Measurements from ENCODE around the gene BOD1L1.

The BOD1L1 gene

GRCh38 chr4:13538427-13538973 lies 89.0 kb downstream of the BOD1L1 start:
- DNase-seq = no peak

DNA sequence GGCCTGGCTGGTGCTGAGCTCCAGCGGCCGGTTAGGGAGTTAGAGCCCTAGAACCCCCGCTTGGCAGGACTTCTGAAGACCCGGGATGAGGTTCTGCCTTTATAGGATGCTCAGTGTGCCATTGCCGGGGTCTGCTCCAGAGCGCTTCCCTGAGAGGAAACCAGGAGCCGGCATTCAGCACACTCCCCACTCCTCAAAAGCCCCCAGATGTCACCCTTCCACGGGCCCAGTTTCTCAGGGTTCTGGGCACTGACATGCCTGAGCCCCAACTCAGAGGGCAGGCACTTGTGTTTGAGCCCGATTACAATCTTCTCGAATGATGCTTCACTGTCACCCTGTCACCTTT lies 89.7 kb downstream of the BOD1L1 start:
- DNase-seq = no peak

DNA sequence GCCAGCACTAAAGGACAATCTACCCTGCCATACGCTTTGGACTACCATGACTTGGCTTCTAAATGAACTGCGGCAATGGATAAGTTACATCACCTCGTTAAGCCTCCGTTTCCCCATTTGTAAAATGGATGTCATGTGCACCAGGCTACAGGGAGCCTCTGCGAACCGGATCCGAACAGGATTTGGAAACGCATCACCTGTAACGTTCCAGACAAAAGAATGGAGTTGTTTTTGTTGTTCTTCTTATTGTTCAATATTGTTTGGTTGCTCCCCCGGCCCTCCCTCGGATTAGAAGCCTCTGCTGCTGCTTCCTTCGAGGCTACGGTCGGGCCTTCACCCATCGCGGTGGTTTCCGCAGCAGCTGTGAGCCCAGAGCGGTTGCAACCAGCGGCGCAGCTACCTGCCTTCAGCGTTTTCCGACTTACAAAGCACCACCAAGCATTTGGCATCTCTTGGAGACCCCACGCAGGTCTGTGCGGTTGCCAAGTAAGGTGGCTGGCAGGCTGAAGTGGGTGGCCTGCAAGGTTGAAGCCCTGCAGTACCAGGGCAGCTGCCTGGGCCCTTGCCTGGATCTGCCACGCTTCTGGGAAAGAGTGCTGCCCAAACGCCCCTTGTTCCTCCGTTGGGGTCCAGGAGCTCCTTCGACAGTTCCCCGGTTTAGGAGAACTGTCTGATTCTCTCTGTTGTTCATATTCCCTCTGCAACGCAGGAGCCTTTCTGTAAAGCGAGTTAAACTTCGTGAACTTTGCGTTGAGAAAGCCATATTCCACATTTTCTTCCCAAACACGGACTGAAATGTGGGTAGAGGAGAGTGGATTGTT lies 90.3 kb downstream of the BOD1L1 start:
- no peak for DNase-seq

- DNase-seq = no peak
Measured at GRCh38 chr4:13536607-13537006, 90.9 kb downstream of the BOD1L1 start.

- no peak for DNase-seq
Measured at GRCh38 chr4:13535708-13536361, 91.7 kb downstream of the BOD1L1 start.

DNA sequence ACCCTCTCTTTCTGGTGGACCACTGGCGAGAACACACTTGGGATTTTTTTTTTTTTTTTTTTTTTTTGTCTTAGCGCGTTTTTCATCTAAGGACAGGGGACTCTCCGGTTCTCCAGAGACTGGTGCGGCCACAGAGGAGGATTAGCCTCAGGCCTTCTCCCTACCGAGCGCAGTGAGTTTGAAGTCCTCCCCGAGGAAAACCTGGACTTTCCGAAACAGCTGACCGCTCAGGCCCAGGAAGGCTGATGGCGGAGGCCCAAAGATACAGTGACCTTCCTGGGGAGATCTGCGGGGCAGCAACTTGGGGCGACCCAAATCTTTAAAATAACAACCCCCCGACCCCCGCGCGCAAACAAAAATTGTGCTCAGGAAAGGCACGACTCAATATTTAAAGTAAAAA lies 92.4 kb downstream of the BOD1L1 start:
- no peak for DNase-seq

GRCh38 chr4:13534344-13535063 lies 93.0 kb downstream of the BOD1L1 start:
- no peak for DNase-seq

DNA sequence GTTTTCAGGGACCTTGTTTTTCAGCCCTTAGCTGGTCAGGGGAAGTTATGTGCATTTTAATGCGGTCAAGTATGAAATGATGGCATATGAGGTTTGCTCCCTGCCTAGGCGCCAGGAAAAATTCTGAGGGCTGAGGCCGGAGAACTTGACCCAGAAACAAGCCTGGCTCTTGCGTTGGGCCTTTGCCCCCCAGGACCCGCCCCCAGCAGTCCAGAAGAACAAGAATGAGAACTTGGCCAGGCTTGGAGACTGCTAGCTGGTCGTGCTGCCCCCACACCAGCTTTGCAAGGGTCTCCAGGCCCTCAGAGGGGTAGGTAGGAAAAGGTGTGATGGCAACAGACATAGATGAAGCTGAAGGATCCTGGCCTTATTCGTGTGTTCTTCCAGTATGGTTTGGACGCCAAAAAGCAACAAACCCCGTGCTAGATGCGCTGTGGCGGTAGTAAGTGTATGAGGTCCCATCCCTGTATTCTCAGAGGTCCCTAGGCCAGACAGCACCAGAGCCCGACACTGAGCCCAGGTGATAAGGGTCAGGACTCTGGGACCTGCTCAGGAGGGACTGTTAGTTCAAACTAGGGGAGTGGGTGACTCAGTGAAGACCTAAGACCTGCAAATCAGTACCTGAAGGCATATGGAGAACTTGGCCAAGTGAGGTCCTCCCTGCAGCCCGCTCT lies 93.7 kb downstream of the BOD1L1 start:
- no peak for DNase-seq

- DNase-seq = no peak
Measured at GRCh38 chr4:13531625-13531998, 95.9 kb downstream of the BOD1L1 start.

GRCh38 chr4:13530823-13531624 lies 96.5 kb downstream of the BOD1L1 start:
- DNase-seq = no peak

DNA sequence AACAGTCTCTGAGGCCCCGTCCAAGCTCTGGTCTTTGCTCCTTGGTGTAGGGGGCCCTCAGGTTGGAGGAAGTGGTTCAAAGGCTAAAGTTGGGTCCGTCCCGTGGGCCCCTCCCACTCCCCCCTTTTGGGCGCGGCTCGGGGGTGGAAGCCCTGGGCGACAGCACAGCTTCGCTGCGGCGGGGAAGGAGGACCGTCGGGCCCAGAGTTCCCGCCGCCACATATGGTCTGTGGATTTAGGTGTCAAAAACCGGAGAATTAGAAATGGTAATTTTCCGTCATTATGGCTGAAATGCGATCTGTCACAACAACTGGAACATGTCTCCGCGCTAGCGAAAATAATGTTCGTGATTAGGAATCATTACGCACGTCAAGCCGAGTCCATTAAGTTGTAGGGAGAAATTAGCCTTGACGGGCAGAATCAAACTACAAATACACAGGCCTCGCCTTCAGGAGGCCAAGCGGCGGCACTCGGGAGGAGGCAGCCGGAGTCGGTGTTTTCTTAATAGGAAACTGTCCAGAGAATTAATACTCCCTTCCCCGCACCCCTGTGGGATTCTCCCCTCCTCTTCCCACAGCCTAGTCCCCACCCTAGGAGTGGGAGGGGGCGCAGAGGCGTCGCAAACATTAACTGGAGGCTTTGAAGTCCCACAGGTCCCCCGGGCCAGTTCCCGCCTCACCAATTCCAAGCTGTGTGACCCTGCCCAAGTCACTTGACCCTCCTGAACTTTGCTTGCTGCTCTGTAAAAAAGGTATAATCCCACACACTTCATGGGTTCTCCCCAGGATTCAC lies 98.2 kb downstream of the BOD1L1 start:
- no peak for DNase-seq

DNA sequence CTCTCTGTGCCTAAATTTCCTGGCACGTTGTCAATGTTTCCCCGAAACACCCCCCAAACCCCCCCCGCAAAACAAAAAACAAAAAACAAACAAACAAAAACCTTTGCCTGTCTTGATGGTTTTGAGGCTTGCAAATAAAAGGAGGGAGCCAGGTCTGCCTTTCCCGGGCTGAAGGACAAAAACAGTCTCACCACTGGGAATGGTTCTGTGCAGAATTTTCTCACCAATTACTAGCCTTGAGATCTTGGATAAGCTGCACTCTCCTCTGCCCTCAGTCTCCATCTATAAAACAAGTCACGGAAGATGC lies 98.8 kb downstream of the BOD1L1 start:
- DNase-seq = no peak

GRCh38 chr4:13527981-13528820 lies 99.3 kb downstream of the BOD1L1 start:
- no peak for DNase-seq

DNA sequence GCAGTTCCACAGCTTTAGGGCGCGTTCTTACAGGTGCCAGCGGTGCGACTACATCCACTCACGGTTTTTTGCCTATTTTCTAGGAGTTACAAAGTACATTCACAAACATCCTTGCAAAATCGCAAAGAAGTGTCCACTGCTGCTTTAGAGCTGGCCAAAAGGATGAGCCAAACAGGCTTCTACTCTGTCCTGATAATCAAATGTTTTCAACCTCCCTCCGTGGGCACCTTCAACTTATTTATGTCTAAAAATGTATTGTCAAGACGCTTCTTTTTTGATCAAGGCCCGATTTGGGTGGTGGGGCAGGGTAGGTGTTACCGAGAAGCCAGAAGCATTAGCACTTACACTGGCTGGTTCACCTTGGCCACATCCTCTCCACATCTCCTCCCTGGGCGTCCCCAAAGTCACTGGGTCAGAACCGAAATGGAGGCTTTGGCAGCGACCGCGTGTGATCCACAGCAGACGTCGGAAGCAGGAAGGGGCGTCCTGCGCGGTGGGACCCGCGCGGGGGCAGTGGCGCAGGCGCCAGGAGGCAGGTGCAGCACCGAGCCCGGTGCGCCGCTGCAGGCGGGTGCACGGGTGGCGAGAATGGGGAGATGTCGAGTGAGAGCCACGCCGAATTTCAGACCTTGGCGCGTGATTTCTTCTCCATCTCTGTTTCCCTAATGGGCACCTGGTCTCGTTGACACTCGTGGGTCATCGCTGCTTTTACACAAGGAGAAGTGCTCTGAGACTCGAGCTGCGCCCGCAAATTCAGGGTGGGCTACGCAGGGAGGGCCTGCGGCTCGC lies 100.1 kb downstream of the BOD1L1 start:
- DNase-seq = no peak

- no peak for DNase-seq
Measured at GRCh38 chr4:13526658-13527057, 100.9 kb downstream of the BOD1L1 start.

- no peak for DNase-seq
Measured at GRCh38 chr4:13525606-13526281, 101.8 kb downstream of the BOD1L1 start.

DNA sequence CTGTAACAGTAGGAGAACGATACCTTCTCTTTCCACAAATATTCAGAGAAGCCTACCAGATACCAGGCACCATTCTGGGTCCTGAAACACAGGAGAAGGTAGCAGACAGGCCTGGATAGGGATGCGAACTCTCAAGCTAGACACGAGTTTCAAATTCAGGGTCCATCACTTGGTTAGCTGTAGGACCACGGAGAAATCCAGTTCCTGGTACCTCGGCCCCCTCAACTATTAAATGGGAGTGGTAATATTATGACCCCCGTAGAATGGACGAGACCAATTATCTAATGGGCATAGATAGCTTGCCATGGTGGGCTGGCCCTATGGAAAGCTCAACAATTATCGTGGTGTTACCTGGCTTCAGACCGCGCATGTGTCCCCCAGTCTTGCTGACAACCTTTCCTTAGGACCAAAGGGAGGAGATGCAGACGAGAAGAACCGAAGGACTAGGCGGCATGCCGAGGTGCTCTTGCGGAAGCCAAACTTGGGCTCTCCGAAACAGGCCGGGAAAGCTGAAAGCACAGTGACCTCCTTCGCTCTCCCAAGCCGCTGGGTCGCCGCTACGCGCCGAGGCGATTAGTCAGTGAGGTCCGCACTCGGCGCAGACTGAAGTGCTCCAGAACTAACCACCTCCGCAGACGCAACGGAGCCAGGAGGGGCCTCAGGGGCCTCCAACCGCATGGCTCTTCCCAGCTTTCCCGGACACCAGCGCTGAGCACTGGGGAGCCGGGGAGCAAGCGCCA lies 102.9 kb downstream of the BOD1L1 start:
- DNase-seq = no peak
